Stomach (tissue), 9 donors: ENCODE results near the gene HTRA2. TPM values are rescaled to one million over a fixed set of nuclear protein-coding genes. Genes with fewer than 3 reads are reported as not detected.
"Not testable (repeated sequence)": the region's sequence is repeated elsewhere in the genome, so short reads cannot be mapped to it uniquely, and the experiment has no call there.

ENCODE experiments used
- DNase-seq, 2 donors: peaks; one replicate each; pipeline versions ENCODE4 v3.0.0 to v3.0.0-alpha.2; 2013 to 2019
- H3K27ac ChIP-seq, 5 donors: fragments of 200-600 bp in 4 of 5; sonication (generic) in 4 of 5; one replicate each; pipeline ENCODE4 v1.5.1; 2013 to 2019; ENCODE audit warnings: mild to moderate bottlenecking in 1 of 5, moderate library complexity in 1 of 5
- H3K27me3 ChIP-seq, 3 donors: fragments of 200-600 bp; sonication (generic); one replicate each; pipeline ENCODE4 v1.5.1; 2017 to 2019; ENCODE audit warnings: mixed run types in 1 of 3
- H3K36me3 ChIP-seq, 4 donors: fragments of 200-600 bp; sonication (generic); 1 replicate in 3 of 4; 2 replicates in 1 of 4; pipeline ENCODE4 v1.5.1; 2016 to 2019
- H3K4me1 ChIP-seq, 4 donors: fragments of 200-600 bp; sonication (generic); one replicate each; pipeline ENCODE4 v1.5.1; 2016 to 2019
- H3K4me3 ChIP-seq, 4 donors: fragments of 200-600 bp; sonication (generic) in 3 of 4; one replicate each; pipeline ENCODE4 v1.5.1; 2016 to 2019; ENCODE audit warnings: mild to moderate bottlenecking in 1 of 4
- H3K9me3 ChIP-seq, 4 donors: fragments of 200-600 bp; sonication (generic); one replicate each; pipeline ENCODE4 v1.5.1; 2016 to 2019
- CTCF ChIP-seq, 7 experiments: fragments of 450-650 bp in 4 of 7; fragments of 200-600 bp in 3 of 7; sonication (generic) in 3 of 7; IDR thresholded peaks; one replicate each; pipeline ENCODE4 v1.5.1; 2016 to 2019; ENCODE audit warnings: antibody characterized with exemption in 7 of 7, control low read depth in 2 of 7, mild to moderate bottlenecking in 1 of 7
- EP300 ChIP-seq: sonication (generic); formaldehyde crosslinking; IDR thresholded peaks from one replicate; pipeline ENCODE4 v1.6.1; 2017; ENCODE audit warnings: antibody characterized with exemption
- POLR2A ChIP-seq, 4 donors: fragments of 450-650 bp; IDR thresholded peaks; one replicate each; pipeline ENCODE4 v1.6.1; 2016; ENCODE audit warnings: antibody characterized with exemption in 4 of 4, control low read depth in 2 of 4, mild to moderate bottlenecking in 1 of 4, moderate library complexity in 1 of 4
- POLR2AphosphoS5 ChIP-seq, 3 donors: sonication (generic); formaldehyde crosslinking; IDR thresholded peaks; one replicate each; pipeline ENCODE4 v1.6.1; 2016; ENCODE audit warnings: antibody characterized with exemption in 3 of 3
- WGBS, 5 donors: extraction: QIAGEN DNeasy Blood & Tissue Kit in 3 of 5; methylation state at CpG; one replicate each; pipeline versions ENCODE4 v1.1.5 to v1.1.7; 2013 to 2018; 5-methylcytosine and 5-hydroxymethylcytosine counted together
- intact Hi-C: fragments of 100-400 bp; cut with DNase I; formaldehyde crosslinking; loops from one replicate; pipeline ENCODE4 v1.15.1; 2023; ENCODE audit warnings: low total_unique reads
- polyA plus RNA-seq, 3 donors: library from polyadenylated mRNA; stranded (reverse); fragments of 200-250 nt; gene quantifications; one replicate each; pipeline ENCODE4 v1.2.3, GENCODE V29; 2013
- total RNA-seq, 5 donors: library from RNA; depleted of rRNA; stranded (reverse); fragments of >200 nt; gene quantifications; one replicate each; pipeline versions ENCODE4 v1.1.0 to v1.2.3, GENCODE V29; 2014 to 2016
- donor health status: healthy with polysubstance abuse.
- donor health status: Bipolar disorder and iron deficiency.
- donor health status: healthy.

HTRA2 gene
- total and polyA plus RNA-seq, 8 donors = 7.6 to 60.0 (median 25.0) TPM

GRCh38 chr2:74559912-74560311 lies 30.2 kb downstream of the HTRA2 start:
- H3K27ac ChIP-seq = no peak overlapping the region
- 19 to 54% (median 31%) methylated on average over 5 of the region's 5 CpGs for WGBS, 5 donors
- H3K4me1 ChIP-seq = peaks cover 0 to 44% (median 23%) of the 10 kb centered on the region in 4 donors
- H3K9me3 ChIP-seq = no peaks in the 10 kb centered on the region
- H3K4me3 ChIP-seq = no peak overlapping the region
- TF ChIP-seq POLR2A (IDR thresholded peaks at IDR 0.05) (no peak), POLR2AphosphoS5 (IDR thresholded peaks at IDR 0.05) (no peak), CTCF (IDR thresholded peaks at IDR 0.05) (no peak), EP300 (no peak)
- no peaks in the 10 kb centered on the region for H3K27me3 ChIP-seq
- H3K36me3 ChIP-seq = peaks cover 8 to 14% (median 10%) of the 10 kb centered on the region in 4 donors
- intact Hi-C loops = no loop called here
- DNase-seq = no peak

- intact Hi-C loops = no loop called here
- DNase-seq = no peak
Observed at GRCh38 chr2:74560591-74560990, 30.9 kb downstream of the HTRA2 start.

GRCh38 chr2:74561022-74561421 lies 31.3 kb downstream of the HTRA2 start:
- 91 to 100% (median 95%) methylated on average over 1 of the region's 1 CpG for WGBS, 5 donors
- H3K9me3 ChIP-seq, H3K27me3 ChIP-seq, H3K27ac ChIP-seq, DNase-seq, intact Hi-C loops, H3K4me3 ChIP-seq: not testable (repeated sequence)
- H3K4me1 ChIP-seq = peaks cover 0 to 33% (median 13%) of the 10 kb centered on the region in 4 donors
- H3K36me3 ChIP-seq = peaks cover 8 to 12% (median 10%) of the 10 kb centered on the region in 4 donors

More at GRCh38 chr2:74560591-74560990, 30.9 kb downstream of the HTRA2 start:
- TF ChIP-seq EP300 (no peak), CTCF (IDR thresholded peaks at IDR 0.05) (no peak), POLR2AphosphoS5 (IDR thresholded peaks at IDR 0.05) (no peak), POLR2A (IDR thresholded peaks at IDR 0.05) (no peak)
- H3K9me3 ChIP-seq = no peaks in the 10 kb centered on the region
- H3K4me3 ChIP-seq = no peak overlapping the region
- no peak overlapping the region for H3K27ac ChIP-seq
- H3K4me1 ChIP-seq = peaks cover 0 to 37% (median 16%) of the 10 kb centered on the region in 4 donors
- WGBS, 5 donors = 45 to 61% (median 56%) methylated on average over 6 of the region's 6 CpGs
- H3K27me3 ChIP-seq = no peaks in the 10 kb centered on the region
- H3K36me3 ChIP-seq = peaks cover 8 to 14% (median 10%) of the 10 kb centered on the region in 4 donors

- TF ChIP-seq POLR2AphosphoS5 (IDR thresholded peaks at IDR 0.05) (no peak), CTCF (IDR thresholded peaks at IDR 0.05) (no peak), POLR2A (IDR thresholded peaks at IDR 0.05) (no peak), EP300 (no peak)
- Histone ChIP-seq H3K27ac (no peak overlapping the region), H3K36me3 (no peaks in the 10 kb centered on the region), H3K9me3 (no peaks in the 10 kb centered on the region), H3K4me1 (peaks cover 0 to 21% (median 13%) of the 10 kb centered on the region in 4 donors), H3K4me3 (no peak overlapping the region), H3K27me3 (no peaks in the 10 kb centered on the region)
- 80 to 86% (median 83%) methylated on average over 7 of the region's 7 CpGs for WGBS, 5 donors
- no peak for DNase-seq
- intact Hi-C loops = no loop called here
Observed at GRCh38 chr2:74562126-74562775, 32.5 kb downstream of the HTRA2 start.

GRCh38 chr2:74564222-74564621 lies 34.5 kb downstream of the HTRA2 start:
- H3K36me3 ChIP-seq = no peaks in the 10 kb centered on the region
- no peak overlapping the region for H3K4me3 ChIP-seq
- no peaks in the 10 kb centered on the region for H3K27me3 ChIP-seq
- no peak for TF ChIP-seq CTCF (IDR thresholded peaks at IDR 0.05)
- TF ChIP-seq POLR2AphosphoS5 (IDR thresholded peaks at IDR 0.05) = no peak
- TF ChIP-seq EP300 = no peak
- no peak for TF ChIP-seq POLR2A (IDR thresholded peaks at IDR 0.05)
- H3K4me1 ChIP-seq = peaks cover 0 to 2% (median under 1%) of the 10 kb centered on the region in 4 donors
- no peak overlapping the region for H3K27ac ChIP-seq
- WGBS, 5 donors = 62 to 75% (median 70%) methylated on average over 5 of the region's 5 CpGs
- intact Hi-C loops = no loop called here
- no peaks in the 10 kb centered on the region for H3K9me3 ChIP-seq
- no peak for DNase-seq
